Ovary (tissue), 10 donors: ENCODE measurements around the gene DOCK2. TPM values are rescaled to one million over a fixed set of nuclear protein-coding genes. Genes with fewer than 3 reads are reported as not detected.

ENCODE experiments used
- DNase-seq, 5 donors: peaks; one replicate each; pipeline ENCODE4 v3.0.0-alpha.2; 2019 to 2020
- H3K27ac ChIP-seq, 2 donors: fragments of 200-600 bp; one replicate each; pipeline versions ENCODE4 v1.5.1 to v1.8.0; 2019 to 2022
- H3K27me3 ChIP-seq: fragments of 200-600 bp; one replicate; pipeline ENCODE4 v1.8.0; 2022
- H3K36me3 ChIP-seq: fragments of 200-600 bp; sonication (generic); one replicate; pipeline ENCODE4 v1.5.1; 2019
- H3K4me1 ChIP-seq: one replicate; pipeline ENCODE4 v1.8.1; 2013; ENCODE audit warnings: mild to moderate bottlenecking, moderate library complexity; ENCODE audit not compliant: insufficient read depth
- H3K4me3 ChIP-seq: fragments of 200-600 bp; sonication (generic); one replicate; pipeline ENCODE4 v1.5.1; 2017
- H3K9me3 ChIP-seq, 2 donors: fragments of 200-600 bp in 1 of 2; sonication (generic) in 1 of 2; one replicate each; pipeline versions ENCODE4 v1.5.1 to v1.8.1; 2013 to 2019; ENCODE audit warnings: mild to moderate bottlenecking in 1 of 2, moderate library complexity in 1 of 2
- EP300 ChIP-seq: sonication (generic); formaldehyde crosslinking; IDR thresholded peaks from one replicate; pipeline ENCODE4 v1.6.1; 2017; ENCODE audit warnings: antibody characterized with exemption
- POLR2A ChIP-seq: fragments of 450-650 bp; IDR thresholded peaks from one replicate; pipeline ENCODE4 v1.6.1; 2017; ENCODE audit warnings: antibody characterized with exemption, mild to moderate bottlenecking, moderate library complexity
- WGBS, 3 donors: extraction: QIAGEN DNeasy Blood & Tissue Kit in 1 of 3; methylation state at CpG; one replicate each; pipeline versions ENCODE4 v1.1.5 to v1.1.7; 2013 to 2017; 5-methylcytosine and 5-hydroxymethylcytosine counted together
- intact Hi-C, 4 donors: fragments of 100-400 bp; cut with DNase I; formaldehyde crosslinking; loops; one replicate each; pipeline versions ENCODE4 v1.11.0 to v1.15.1; 2022 to 2023
- long read RNA-seq, 3 donors: library from polyadenylated mRNA in 2 of 3; unstranded in 2 of 3; transcript quantifications; one replicate each; pipeline ENCODE4 v2.0.0 and lab custom pipeline, GENCODE V29; 2021 to 2026
- polyA plus RNA-seq, 2 donors: library from polyadenylated mRNA; stranded (reverse); fragments of 200-250 nt in 1 of 2; fragments of 350-450 nt in 1 of 2; fragmentation: Illumina TruSeq in 1 of 2; extraction: RNeasy Lipid Tissue Mini Kit (QIAGEN cat#74804) in 1 of 2; gene quantifications; one replicate each; pipeline ENCODE4 v1.2.3, GENCODE V29; 2013 to 2014
- total RNA-seq, 7 donors: library from RNA; depleted of rRNA in 2 of 7; stranded (reverse); fragments of >200 nt in 2 of 7; fragmentation: NEBNext Ultra II Directional in 3 of 7; extraction: Animal tissue kit (Norgen Biotek cat#: 25700) in 3 of 7; gene quantifications; one replicate each; pipeline versions ENCODE4 v1.1.0 to v1.2.4, GENCODE V29; 2016 to 2023
- TF ChIP-seq, protein P1 (sequence below), 3 donors: fragments of 450-650 bp in 2 of 3; fragments of 200-600 bp in 1 of 3; IDR thresholded peaks; one replicate each; pipeline versions ENCODE4 v1.5.1 to v1.8.0; 2016 to 2022; ENCODE audit warnings: antibody characterized with exemption in 3 of 3, mild to moderate bottlenecking in 1 of 3
- donor health status: DM: no; HTN: no; CAD: no; lungs with moderate emphysema.
- donor health status: DM: no; HTN: no; CAD: no.
- donor health status: Bipolar disorder and iron deficiency.
- donor health status: DM: yes; HTN: yes; CAD: no.
- donor health status: DM: no; HTN: no; CAD: no.
- donor health status: DM: yes; HTN: yes; CAD: no.

Gene DOCK2
- total RNA-seq (10 to 100 TPM in 1 of 7 donors, 1 to 10 TPM in 6; 4.2 to 10.2 (median 5.4) TPM), polyA plus RNA-seq (1 to 10 TPM; 1.3 to 8.1 TPM)
- long read RNA-seq, donor 1, partial matches to known transcripts, result 1 of 2 reads
- long read RNA-seq, donor 1, other reads (novel, unspliced or antisense), result 1 of 2 reads
- long read RNA-seq, donor 2, result 0 reads
- long read RNA-seq, donor 3, full-length matches to known transcripts, result 6 of 12 reads
- long read RNA-seq, donor 3, partial matches to known transcripts, result 3 of 12 reads
- long read RNA-seq, donor 3, other reads (novel, unspliced or antisense), result 3 of 12 reads

DNA sequence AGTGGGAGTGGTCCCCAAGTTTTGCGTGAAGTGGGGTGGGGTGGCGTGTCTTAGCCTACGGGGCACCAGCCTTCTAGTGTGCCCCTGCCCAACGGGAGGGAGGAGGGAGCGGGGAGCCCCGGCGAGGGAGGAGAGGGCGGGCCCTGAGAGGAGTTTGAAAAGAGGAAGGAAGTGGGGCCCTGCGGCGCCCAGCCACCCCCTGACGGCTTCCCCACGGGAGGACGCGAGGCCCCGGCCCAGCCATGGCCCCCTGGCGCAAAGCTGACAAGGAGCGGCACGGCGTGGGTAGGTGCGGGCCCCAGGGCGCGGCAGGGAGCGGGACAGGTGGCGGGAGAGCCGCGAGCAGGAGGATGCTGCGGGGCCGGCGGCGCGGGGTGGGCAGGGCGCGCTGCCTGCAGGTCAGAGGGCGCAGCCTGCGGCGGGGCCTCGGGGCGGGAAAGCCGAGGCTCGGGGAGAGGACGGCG lies at the start of gene DOCK2:
DOCK2 (plus strand) TSS at position 191 of the 464 bp plus-strand sequence; CDS start at position 243, 52 bp downstream.
- no peaks in the 10 kb centered on the region for H3K4me1 ChIP-seq
- H3K9me3 ChIP-seq, result peaks cover 0 to 3% of the 10 kb centered on the region in 2 donors
- H3K27ac ChIP-seq, result no peak within 1 kb of the TSS
- intact Hi-C loops, result no loop called here
- TF ChIP-seq, protein P1, sequence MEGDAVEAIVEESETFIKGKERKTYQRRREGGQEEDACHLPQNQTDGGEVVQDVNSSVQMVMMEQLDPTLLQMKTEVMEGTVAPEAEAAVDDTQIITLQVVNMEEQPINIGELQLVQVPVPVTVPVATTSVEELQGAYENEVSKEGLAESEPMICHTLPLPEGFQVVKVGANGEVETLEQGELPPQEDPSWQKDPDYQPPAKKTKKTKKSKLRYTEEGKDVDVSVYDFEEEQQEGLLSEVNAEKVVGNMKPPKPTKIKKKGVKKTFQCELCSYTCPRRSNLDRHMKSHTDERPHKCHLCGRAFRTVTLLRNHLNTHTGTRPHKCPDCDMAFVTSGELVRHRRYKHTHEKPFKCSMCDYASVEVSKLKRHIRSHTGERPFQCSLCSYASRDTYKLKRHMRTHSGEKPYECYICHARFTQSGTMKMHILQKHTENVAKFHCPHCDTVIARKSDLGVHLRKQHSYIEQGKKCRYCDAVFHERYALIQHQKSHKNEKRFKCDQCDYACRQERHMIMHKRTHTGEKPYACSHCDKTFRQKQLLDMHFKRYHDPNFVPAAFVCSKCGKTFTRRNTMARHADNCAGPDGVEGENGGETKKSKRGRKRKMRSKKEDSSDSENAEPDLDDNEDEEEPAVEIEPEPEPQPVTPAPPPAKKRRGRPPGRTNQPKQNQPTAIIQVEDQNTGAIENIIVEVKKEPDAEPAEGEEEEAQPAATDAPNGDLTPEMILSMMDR (IDR thresholded peaks at IDR 0.05), result no peak
- TF ChIP-seq EP300 (no peak), POLR2A (no peak)
- H3K4me3 ChIP-seq, result no peak within 1 kb of the TSS
- no peaks in the 10 kb centered on the region for H3K27me3 ChIP-seq
- 1 to 2% (median 1%) methylated on average over 29 to 42 of the region's 42 CpGs for WGBS, 3 donors
- no peak for DNase-seq
- no peaks in the 10 kb centered on the region for H3K36me3 ChIP-seq

DNA sequence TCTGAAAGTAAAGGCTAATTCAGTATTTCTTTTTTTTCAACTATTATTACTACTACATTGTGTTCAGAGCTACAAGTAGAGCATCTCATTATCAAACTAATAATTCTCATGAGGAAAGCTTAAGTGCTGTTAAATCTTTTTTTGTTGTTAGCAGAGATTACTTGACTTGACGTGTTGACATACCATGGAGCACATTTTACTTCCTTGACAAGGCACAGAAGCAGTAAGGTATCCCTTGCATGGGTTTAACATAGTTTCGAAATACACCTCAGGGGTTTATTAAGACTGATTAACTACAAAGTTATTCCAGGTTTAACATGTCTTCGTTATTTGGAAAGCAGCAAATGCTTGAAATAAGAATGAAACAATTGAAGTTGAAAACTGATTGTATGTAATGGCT lies 46.5 kb upstream of the DOCK2 start:
- Histone ChIP-seq H3K4me3 (no peak overlapping the region), H3K36me3 (no peaks in the 10 kb centered on the region), H3K4me1 (no peaks in the 10 kb centered on the region), H3K27me3 (no peaks in the 10 kb centered on the region), H3K27ac (no peak overlapping the region), H3K9me3 (no peaks in the 10 kb centered on the region)
- TF ChIP-seq, protein P1 (IDR thresholded peaks at IDR 0.05), result no peak
- TF ChIP-seq POLR2A, result no peak
- no peak for TF ChIP-seq EP300
- DNase-seq, result no peak
- 94 to 98% (median 98%) methylated on average over 3 of the region's 3 CpGs for WGBS, 3 donors
- intact Hi-C loops, result no loop called here

DNA sequence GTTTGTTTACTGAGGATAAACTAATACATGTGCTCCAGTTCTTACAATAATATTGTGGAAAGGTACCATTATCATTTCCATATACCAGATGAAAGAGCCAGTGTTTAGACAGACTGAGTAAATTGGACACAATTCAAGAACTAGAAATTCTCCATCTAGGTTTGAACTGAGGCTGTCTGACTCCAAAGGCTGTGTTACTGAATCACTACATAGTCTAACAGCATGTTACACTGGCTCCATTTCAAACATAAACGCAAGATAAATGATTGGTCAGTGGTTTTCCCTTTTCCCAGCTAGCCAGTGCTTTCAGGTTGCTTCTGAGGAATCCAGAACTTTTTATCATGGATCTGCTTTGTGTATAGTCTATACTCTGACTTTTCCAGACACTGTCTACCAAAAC lies 45.4 kb upstream of the DOCK2 start:
- DNase-seq, result no peak
- TF ChIP-seq EP300, result no peak
- Histone ChIP-seq H3K36me3 (no peaks in the 10 kb centered on the region), H3K27ac (no peak overlapping the region), H3K9me3 (no peaks in the 10 kb centered on the region), H3K27me3 (no peaks in the 10 kb centered on the region), H3K4me1 (no peaks in the 10 kb centered on the region), H3K4me3 (no peak overlapping the region)
- WGBS, 3 donors, result 0 to 25% (median 0%) methylated on average over 1 of the region's 1 CpG
- intact Hi-C loops, result no loop called here

DNA sequence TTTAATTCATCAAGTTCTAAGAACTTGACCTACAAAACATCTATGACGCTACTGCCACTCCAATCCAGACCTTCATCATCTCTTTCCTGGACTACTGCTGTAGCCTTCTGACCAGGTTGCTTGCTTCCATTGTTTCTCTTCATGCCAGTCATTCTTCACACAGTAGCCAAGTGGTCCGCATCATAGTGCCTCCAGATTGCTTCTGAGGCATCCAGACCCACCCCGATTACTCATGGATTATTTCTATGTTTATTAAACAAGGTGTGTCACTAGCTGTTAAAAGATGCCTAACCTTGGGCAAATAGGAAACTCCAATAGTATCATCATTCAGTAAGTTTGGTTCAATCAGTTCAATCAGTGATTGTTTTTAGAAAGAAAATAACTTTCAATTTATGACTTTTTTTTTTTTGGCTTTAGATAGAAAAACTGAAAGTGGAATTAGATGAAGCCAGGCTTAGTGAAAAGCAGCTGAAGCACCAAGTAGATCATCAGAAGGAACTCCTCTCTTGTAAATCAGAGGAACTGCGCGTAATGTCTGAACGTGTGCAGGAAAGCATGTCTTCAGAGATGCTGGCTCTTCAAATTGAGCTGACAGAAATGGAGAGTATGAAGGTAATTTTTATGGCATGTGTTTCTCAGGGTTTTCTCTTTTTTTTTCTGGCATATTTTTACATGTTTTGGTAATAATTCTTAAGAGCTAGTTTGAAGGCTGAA lies 44.0 kb upstream of the DOCK2 start:
- no peak overlapping the region for H3K4me3 ChIP-seq
- no peaks in the 10 kb centered on the region for H3K9me3 ChIP-seq
- DNase-seq, result no peak
- H3K4me1 ChIP-seq, result no peaks in the 10 kb centered on the region
- H3K36me3 ChIP-seq, result no peaks in the 10 kb centered on the region
- no peaks in the 10 kb centered on the region for H3K27me3 ChIP-seq
- WGBS, 3 donors, result 97% methylated on average over 6 of the region's 6 CpGs
- intact Hi-C loops, result no loop called here
- H3K27ac ChIP-seq, result no peak overlapping the region
- TF ChIP-seq, protein P1 (IDR thresholded peaks at IDR 0.05), result no peak
- no peak for TF ChIP-seq EP300
- no peak for TF ChIP-seq POLR2A
